MCF 10A (cell line): ENCODE measurements around the gene CORIN. TPM values are rescaled to one million over a fixed set of nuclear protein-coding genes. Genes with fewer than 3 reads are reported as not detected.

ENCODE experiments used
- BruUV-seq: library from RNA; stranded (reverse); fragments of 400-500 nt; replicated peaks from 2 replicates; lab custom pipeline; 2021; lab: Mats Ljungman, UMichigan
- CTCF ChIA-PET: fragments of 300-600 bp; sonication (Branson Sonifier 250); formaldehyde crosslinking; extraction: SDS; loops from one replicate; lab custom pipeline; 2021; ENCODE audit warnings: antibody characterized with exemption, inconsistent platforms; lab: Yijun Ruan, JAX
- POLR2A ChIA-PET: fragments of 300-600, 350-650 bp; sonication (Branson Sonifier 250); formaldehyde crosslinking; extraction: SDS; loops from one replicate; lab custom pipeline; 2020; ENCODE audit warnings: antibody characterized with exemption, inconsistent platforms; lab: Yijun Ruan, JAX
- DNase-seq: peaks from one replicate; pipeline ENCODE4 v3.0.0-alpha.2; 2018; ENCODE audit not compliant: unreplicated experiment
- H3K27ac Mint-ChIP-seq: one replicate; pipeline ENCODE4 v1.8.0; 2022; ENCODE audit warnings: mild to moderate bottlenecking, low read depth, mixed read lengths; ENCODE audit not compliant: unreplicated experiment
- H3K27me3 Mint-ChIP-seq: one replicate; pipeline ENCODE4 v1.8.0; 2022; ENCODE audit warnings: mixed read lengths; ENCODE audit not compliant: insufficient read depth, unreplicated experiment
- H3K36me3 Mint-ChIP-seq: one replicate; pipeline ENCODE4 v1.8.0; 2022; ENCODE audit warnings: mild to moderate bottlenecking, moderate library complexity, mixed read lengths; ENCODE audit not compliant: insufficient read depth, unreplicated experiment
- H3K4me1 Mint-ChIP-seq: one replicate; pipeline ENCODE4 v1.8.0; 2022; ENCODE audit warnings: mixed read lengths; ENCODE audit not compliant: insufficient read depth, unreplicated experiment
- H3K4me3 Mint-ChIP-seq: one replicate; pipeline ENCODE4 v1.8.0; 2022; ENCODE audit warnings: mild to moderate bottlenecking, moderate library complexity, mixed read lengths; ENCODE audit not compliant: unreplicated experiment
- H3K9me3 Mint-ChIP-seq: one replicate; pipeline ENCODE4 v1.8.0; 2022; ENCODE audit warnings: mixed read lengths; ENCODE audit not compliant: unreplicated experiment
- intact Hi-C: fragments of 100-400 bp; cut with micrococcal nuclease; formaldehyde crosslinking; loops from 2 replicates; pipeline ENCODE4 v1.14.1; 2022
- total RNA-seq: library from RNA; stranded (reverse); gene quantifications from 2 replicates; pipeline ENCODE4 v1.2.3, GENCODE V29; 2022
- TF ChIP-seq, protein P1 (sequence below): fragments of 200-600 bp; IDR thresholded peaks from one replicate; pipeline ENCODE4 v1.8.0; 2022; ENCODE audit warnings: antibody characterized with exemption, mild to moderate bottlenecking; ENCODE audit not compliant: unreplicated experiment

The CORIN gene
- total RNA-seq, 1 experiment from 2014 or later = 1.0 TPM

DNA sequence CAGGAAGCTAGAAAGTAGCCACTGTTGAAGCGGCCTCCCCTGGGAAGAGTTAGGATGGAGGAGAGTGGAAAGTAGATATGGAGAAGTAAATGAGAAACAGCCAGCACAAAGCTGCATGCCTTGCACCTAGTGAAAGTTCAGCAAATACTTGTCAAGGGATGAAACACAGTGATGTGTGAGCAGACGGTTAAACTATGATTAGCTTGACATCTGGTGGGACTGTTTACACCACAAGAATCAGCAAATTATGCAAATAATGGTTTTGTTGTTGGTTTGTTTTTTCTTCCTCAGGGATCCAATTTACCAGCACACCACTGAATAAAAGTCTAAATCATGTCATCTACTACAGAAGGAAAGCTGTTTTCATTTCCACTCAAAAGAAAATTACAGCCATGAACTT, 87.1 kb downstream of the CORIN start:
- H3K4me1 Mint-ChIP-seq = no peaks in the 10 kb centered on the region
- TF ChIP-seq, protein P1, sequence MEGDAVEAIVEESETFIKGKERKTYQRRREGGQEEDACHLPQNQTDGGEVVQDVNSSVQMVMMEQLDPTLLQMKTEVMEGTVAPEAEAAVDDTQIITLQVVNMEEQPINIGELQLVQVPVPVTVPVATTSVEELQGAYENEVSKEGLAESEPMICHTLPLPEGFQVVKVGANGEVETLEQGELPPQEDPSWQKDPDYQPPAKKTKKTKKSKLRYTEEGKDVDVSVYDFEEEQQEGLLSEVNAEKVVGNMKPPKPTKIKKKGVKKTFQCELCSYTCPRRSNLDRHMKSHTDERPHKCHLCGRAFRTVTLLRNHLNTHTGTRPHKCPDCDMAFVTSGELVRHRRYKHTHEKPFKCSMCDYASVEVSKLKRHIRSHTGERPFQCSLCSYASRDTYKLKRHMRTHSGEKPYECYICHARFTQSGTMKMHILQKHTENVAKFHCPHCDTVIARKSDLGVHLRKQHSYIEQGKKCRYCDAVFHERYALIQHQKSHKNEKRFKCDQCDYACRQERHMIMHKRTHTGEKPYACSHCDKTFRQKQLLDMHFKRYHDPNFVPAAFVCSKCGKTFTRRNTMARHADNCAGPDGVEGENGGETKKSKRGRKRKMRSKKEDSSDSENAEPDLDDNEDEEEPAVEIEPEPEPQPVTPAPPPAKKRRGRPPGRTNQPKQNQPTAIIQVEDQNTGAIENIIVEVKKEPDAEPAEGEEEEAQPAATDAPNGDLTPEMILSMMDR = no peak
- H3K27me3 Mint-ChIP-seq = no peaks in the 10 kb centered on the region
- no peak overlapping the region for H3K4me3 Mint-ChIP-seq
- DNase-seq = no peak
- POLR2A ChIA-PET = no interaction called here
- BruUV-seq = no TSS peak
- no peak overlapping the region for H3K27ac Mint-ChIP-seq
- no peaks in the 10 kb centered on the region for H3K36me3 Mint-ChIP-seq
- peaks cover 5% of the 10 kb centered on the region for H3K9me3 Mint-ChIP-seq
- CTCF ChIA-PET = interaction anchor here (0.6 to 0.8 kb wide), 2 partner anchors 9 to 251 kb away, joined by 3 to 4 read pairs; no protein-coding TSS in a partner anchor
- intact Hi-C loops = no loop called here

DNA sequence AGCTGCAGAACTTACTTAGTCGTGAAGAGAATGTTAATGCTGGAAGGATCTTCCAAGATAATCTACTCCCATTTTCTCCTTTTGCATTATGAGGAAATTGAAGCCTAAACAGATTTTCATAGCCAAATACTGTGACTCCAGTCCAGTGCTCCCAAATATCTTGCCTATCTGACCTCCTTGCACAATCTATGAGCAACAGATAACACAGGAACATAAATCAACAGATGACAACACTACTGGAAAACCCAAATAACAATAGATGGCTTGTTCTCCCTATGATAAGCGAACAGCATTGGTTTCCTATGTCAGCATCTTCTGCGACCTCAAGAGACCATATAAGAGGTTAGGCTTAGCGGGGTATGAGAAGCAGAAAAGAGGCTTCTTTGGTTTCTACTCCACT, 88.0 kb downstream of the CORIN start:
- H3K4me3 Mint-ChIP-seq = no peak overlapping the region
- peaks cover 5% of the 10 kb centered on the region for H3K9me3 Mint-ChIP-seq
- no peaks in the 10 kb centered on the region for H3K36me3 Mint-ChIP-seq
- H3K4me1 Mint-ChIP-seq = no peaks in the 10 kb centered on the region
- CTCF ChIA-PET = interaction anchor here (0.9 kb wide), 1 partner anchor 87 kb away, joined by 4 read pairs; no protein-coding TSS in a partner anchor
- no peaks in the 10 kb centered on the region for H3K27me3 Mint-ChIP-seq
- TF ChIP-seq, protein P1 = no peak
- intact Hi-C loops = no loop called here
- H3K27ac Mint-ChIP-seq = no peak overlapping the region
- POLR2A ChIA-PET = no interaction called here
- no peak for DNase-seq
- no TSS peak for BruUV-seq

DNA sequence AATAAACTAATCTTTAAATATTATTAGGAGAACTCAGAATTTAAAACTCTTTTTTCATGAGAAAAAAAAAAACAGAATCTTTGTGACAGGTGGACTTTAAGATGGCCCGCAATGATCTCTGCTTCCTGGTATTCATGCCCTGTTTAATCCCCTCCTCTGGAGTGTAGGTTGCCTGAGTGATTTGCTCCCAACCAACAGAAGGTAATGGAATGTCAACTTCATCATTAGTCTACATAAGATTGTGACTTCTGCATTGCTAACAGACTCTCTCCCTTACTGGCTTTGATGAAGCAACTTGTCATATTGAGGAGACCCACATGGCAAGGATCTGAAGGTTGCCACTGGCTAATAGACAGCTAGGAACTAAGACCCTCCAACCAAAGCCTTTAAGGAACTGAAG, 88.8 kb downstream of the CORIN start:
- TF ChIP-seq, protein P1 = no peak
- intact Hi-C loops = no loop called here
- no peak for DNase-seq
- BruUV-seq = no TSS peak
- POLR2A ChIA-PET = no interaction called here
- CTCF ChIA-PET = interaction anchor here (0.9 kb wide), 1 partner anchor 88 kb away, joined by 4 read pairs; no protein-coding TSS in a partner anchor
- Mint-ChIP-seq H3K9me3 (peaks cover 5% of the 10 kb centered on the region), H3K36me3 (no peaks in the 10 kb centered on the region), H3K27me3 (no peaks in the 10 kb centered on the region), H3K4me3 (no peak overlapping the region), H3K4me1 (peaks cover 3% of the 10 kb centered on the region), H3K27ac (no peak overlapping the region)

DNA sequence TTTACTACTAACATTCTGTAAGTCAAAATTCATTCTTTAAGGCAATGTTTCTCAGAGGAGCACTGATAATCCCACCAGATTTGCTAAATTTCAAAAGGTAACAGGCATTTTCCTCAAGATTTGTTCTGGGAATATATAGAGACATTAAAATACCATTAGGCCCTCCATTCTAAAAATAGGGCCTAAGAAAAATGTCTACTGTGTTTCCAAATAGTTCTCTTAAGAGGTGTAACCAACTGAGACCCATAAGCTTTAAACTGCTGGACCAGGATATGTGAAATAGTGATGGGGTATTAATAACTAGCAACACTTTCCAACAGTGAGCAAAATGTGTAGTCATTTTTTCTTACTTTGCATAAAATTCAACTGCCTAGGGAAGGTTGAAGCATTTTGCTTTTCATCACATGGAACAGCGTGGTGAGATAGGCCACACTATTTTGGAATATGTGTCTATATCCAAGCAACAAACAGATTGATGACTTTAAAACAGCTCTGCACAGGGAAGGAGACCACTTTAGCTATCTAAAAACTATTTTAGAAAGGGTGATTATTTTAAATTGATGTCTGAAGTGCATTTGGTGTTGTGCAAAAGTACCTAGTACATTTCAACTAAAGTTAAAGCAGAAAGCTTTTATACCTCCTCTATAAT, 89.9 kb downstream of the CORIN start:
- Mint-ChIP-seq H3K9me3 (peaks cover 5% of the 10 kb centered on the region), H3K4me1 (peaks cover 8% of the 10 kb centered on the region), H3K4me3 (no peak overlapping the region), H3K36me3 (no peaks in the 10 kb centered on the region), H3K27me3 (no peaks in the 10 kb centered on the region), H3K27ac (no peak overlapping the region)
- DNase-seq = no peak
- intact Hi-C loops = no loop called here
- TF ChIP-seq, protein P1 = no peak
- POLR2A ChIA-PET = no interaction called here
- CTCF ChIA-PET = interaction anchor here (1.4 kb wide), 1 partner anchor 43 kb away, joined by 7 read pairs; no protein-coding TSS in a partner anchor
- BruUV-seq = no TSS peak
